Activated gamma-delta T cell treated with Interleukin-2 at 50 U/mL for 16 hours (primary cell): ENCODE data around the gene OR10Z1.

ENCODE experiments used
- DNase-seq: peaks from one replicate; pipeline ENCODE4 v3.0.0-alpha.2; 2020

The OR10Z1 gene, protein sequence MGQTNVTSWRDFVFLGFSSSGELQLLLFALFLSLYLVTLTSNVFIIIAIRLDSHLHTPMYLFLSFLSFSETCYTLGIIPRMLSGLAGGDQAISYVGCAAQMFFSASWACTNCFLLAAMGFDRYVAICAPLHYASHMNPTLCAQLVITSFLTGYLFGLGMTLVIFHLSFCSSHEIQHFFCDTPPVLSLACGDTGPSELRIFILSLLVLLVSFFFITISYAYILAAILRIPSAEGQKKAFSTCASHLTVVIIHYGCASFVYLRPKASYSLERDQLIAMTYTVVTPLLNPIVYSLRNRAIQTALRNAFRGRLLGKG

DNA sequence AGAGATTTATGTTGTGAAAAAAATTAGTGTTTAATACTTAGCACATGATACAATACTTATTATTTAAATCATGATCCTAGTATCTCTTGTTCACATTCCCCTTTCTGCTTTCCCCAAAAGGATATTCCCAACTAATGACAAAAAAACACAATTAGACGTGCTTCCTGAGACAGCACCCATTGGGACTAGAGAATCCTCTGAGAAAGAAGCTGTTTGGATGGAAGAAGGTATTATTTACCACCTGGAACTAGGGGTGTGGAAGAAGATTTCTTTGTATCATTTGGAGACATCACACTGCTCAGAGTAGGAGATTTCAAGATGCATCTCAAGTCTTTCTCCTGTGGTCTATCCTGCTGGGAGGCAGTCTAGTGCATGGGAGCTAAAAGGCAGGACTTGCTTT, at the start of gene OR10Z1:
Gene OR10Z1 (plus strand): TSS at position 301 of the 400 bp plus-strand sequence. CDS start 1,171 bp downstream, outside the sequence.
- no peak for DNase-seq

GRCh38 chr1:158559696-158560095, 45.4 kb upstream of the OR10Z1 start:
- DNase-seq: no peak

GRCh38 chr1:158563853-158564252, 41.2 kb upstream of the OR10Z1 start:
- no peak for DNase-seq

GRCh38 chr1:158564608-158565007, 40.5 kb upstream of the OR10Z1 start:
- no peak for DNase-seq

DNA sequence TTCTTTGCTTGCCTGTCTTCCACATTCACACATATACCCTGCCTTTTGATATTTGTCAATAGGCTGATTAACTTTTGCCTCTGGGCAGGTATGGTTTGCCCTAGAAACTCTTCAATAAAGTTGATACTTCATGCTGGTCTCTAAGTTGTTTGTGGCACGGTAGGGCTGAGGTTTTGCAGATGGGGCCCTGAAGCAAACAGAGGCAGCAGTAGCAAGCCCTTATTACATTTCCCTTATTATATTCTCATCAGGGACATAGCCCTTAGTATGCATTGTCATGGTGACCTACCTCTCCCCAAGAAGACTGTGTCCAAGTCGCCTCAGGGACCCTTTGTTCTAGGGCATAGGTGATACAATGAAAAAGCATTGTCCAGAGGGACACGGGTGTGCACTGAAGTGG, 34.6 kb upstream of the OR10Z1 start, which contains the start of gene OR6P1:
Gene OR6P1 (minus strand): TSS at position 101 of the 400 bp plus-strand sequence. CDS start 6,976 bp downstream, outside the sequence.
- no peak for DNase-seq

DNA sequence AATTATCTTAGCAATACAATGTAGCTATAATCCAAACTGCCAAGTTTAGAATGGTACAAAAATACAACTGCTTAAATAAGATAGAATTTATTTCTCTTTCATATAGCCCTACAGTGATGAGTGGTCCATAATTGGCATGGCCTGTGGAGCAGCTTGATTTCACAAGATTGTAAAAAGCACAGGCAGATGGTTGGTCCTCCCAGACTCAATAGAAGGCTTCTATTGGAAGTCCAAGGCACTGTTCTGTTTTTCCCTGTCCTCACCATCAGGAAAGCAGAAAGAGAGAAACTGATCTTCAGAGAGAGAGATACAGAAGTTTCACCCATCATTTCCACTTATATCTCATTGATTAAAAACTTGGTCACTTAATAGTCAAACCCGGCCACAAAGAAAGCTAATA, 32.8 kb upstream of the OR10Z1 start:
- DNase-seq: no peak

DNA sequence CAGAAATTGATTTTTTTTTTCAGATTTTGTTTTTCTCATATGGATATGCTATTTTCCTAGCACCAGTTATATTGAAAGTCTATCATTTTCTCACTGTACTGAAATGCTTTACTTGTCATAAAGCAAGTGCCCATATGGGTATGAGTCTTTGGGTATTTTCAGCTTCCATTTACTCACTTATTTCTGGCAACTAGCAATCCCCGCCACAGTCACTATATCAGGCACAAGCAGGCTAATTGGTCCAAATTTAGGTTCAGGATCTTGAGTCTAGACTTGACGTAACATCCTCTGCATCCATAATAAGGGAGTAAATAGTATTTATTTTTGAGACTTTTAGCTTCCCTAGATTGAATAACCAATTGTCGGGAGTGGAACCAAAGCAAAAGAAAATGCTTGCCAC, 27.5 kb upstream of the OR10Z1 start:
- DNase-seq: no peak

DNA sequence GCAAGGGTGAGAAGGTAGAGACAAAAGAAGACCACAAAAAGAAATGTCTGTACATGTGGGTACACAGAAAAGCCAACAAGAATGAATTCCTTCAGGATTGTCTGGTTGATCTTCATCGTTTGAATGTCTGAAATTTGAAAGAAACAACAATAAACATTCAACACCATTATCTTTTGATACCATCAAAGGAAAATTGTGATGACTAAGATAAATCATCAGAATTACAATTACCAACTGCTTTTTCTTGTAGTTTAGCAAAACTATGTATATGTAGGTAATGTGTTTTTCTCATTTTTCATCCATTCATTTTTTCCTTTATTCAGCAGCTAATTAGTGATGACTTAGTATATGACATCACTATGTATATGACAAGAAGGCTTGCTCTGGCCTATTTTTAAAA, 25.3 kb upstream of the OR10Z1 start, which contains the start of gene OR10X1:
Gene OR10X1 (minus strand): TSS at position 167 of the 400 bp plus-strand sequence. CDS start 0 bp downstream, at position 167.
- DNase-seq: no peak

DNA sequence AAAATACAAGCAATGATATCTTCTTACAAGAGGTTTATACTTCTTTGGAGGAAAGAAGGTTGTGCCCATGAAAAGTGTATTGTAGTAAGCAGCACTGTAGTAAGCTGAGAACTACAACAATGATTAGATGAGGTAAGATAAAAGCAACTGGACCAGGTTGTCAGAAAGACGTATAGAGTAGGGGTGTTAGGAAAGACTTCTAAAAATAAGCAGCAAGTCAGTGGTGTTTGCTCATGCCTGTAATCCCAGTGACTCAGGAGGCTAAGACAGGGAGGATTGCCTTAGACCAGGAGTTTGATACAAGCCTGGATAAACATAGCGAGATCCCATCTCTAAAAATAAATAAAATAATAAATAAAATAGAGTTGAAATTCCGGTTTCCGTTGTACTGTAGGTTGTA, 21.1 kb upstream of the OR10Z1 start:
- DNase-seq: no peak

- no peak for DNase-seq
These were observed 18.1 kb upstream of the OR10Z1 start for GRCh38 chr1:158586942-158587341.

- no peak for DNase-seq
These were observed 4.3 kb upstream of the OR10Z1 start for GRCh38 chr1:158600735-158601134.

- DNase-seq: no peak
These were observed 2.2 kb downstream of the OR10Z1 start for GRCh38 chr1:158607296-158607695.

GRCh38 chr1:158611916-158612315, 6.8 kb downstream of the OR10Z1 start:
- DNase-seq: no peak

GRCh38 chr1:158613764-158614163, 8.7 kb downstream of the OR10Z1 start:
- DNase-seq: no peak

- DNase-seq: no peak
These were observed 33.1 kb downstream of the OR10Z1 start for GRCh38 chr1:158638146-158638545.

DNA sequence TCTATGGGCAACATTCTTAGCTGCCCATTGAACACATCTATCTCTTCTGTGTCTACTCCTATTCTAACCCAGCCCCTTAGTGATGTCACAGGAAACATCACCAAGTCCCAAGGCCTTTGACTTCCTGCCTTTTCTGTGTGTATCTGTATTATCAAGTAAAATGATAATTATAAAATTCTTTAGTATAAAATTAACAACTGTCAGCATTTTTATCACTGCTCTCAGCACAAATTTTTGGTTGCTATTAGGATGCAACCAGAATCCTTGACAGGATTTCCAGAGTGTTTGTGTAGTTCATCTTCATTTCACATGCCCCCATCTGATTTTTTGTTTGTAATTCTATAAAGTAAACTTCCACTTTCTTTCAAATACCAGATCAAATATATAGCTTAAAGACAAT, 33.8 kb downstream of the OR10Z1 start:
- DNase-seq: no peak

DNA sequence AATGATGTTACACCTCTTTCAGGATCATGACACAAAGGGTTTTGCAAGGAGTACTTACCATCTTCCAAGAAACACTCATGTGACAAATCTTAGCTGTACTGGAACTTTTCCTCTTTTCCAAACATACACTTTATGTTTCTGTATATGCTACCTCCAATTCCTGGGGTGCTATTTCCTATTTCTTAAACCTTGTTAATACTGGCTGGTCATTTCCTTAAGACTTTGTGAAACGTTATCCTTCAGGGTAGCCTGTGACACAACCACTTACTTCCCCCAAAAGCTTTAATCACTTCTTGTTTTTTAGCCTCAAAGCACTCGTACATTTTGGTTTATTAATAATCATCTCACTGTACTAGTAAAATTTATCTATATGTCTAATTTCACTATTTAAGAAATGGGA, 39.4 kb downstream of the OR10Z1 start:
- DNase-seq: no peak

- no peak for DNase-seq
These were observed 41.4 kb downstream of the OR10Z1 start for GRCh38 chr1:158646465-158646864.

- DNase-seq: no peak
These were observed 44.0 kb downstream of the OR10Z1 start for GRCh38 chr1:158649052-158649451.

DNA sequence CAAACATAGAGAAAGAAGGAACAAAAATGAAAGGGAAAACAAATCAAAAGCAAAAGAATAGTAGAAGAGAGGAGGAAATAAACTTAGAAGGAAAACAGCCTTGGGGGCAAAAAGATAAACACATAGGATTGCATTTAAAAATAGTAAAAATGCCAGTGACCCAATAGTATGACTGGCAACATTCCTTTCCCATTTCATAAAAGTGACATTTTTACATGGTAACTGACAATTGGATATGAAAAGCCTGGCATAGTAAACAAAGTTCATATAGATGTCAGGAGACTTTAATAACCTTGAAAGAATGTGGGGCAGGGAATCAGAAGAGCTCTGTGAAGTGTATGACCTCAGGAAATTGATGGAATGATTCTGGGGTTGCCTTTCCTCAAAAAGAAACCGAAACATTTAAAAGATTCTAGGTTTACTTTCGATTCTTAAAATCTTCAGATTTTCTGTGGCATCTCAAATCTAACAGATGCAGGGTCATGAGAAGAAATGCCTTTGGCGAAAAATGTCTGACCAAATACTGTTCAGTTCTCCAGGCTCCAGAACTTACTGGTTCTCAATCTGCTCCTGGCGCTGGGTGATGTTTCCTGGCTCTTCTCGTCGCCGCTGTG, 47.8 kb downstream of the OR10Z1 start:
- DNase-seq: no peak

GRCh38 chr1:158654086-158654485, 49.0 kb downstream of the OR10Z1 start:
- no peak for DNase-seq

GRCh38 chr1:158654571-158654970, 49.5 kb downstream of the OR10Z1 start:
- no peak for DNase-seq
